Purkinje cell (primary cell): ENCODE data around the gene PPIL4. TPM values are rescaled to one million over a fixed set of nuclear protein-coding genes. Genes with fewer than 3 reads are reported as not detected.

Experiments
- polyA plus RNA-seq: library from polyadenylated mRNA; unstranded; fragments of >200 nt; fragmentation: Nextera tagmentation; gene quantifications from 2 replicates; pipeline ENCODE4 v1.2.1, GENCODE V29; 2014

The PPIL4 gene
- 36.9 and 55.7 TPM in 2 replicates for polyA plus RNA-seq

GRCh38 chr6:149545754-149546471, at the start of gene PPIL4:
Gene PPIL4 (minus strand): TSS chr6:149546043. CDS start chr6:149546005, 38 bp downstream.

GRCh38 chr6:149565527-149566409, 19.9 kb upstream of the PPIL4 start, which contains the start of gene GINM1:
Gene GINM1 (plus strand): TSS chr6:149566375. CDS start chr6:149566415, 40 bp downstream.

GRCh38 chr6:149484733-149485700, 60.8 kb downstream of the PPIL4 start, which contains the start of gene ZC3H12D:
Gene ZC3H12D (minus strand): TSS chr6:149485014. CDS start chr6:149474543, 10,471 bp downstream.

Other genes starting within 250 kb of the PPIL4 start
- 11.0 and 15.2 TPM in 2 replicates for gene TAB2, start 228.3 kb downstream of the PPIL4 start, polyA plus RNA-seq
- 2.7 TPM in 1 of 2 replicates, not detected in the other for gene SUMO4, start 145.8 kb downstream of the PPIL4 start, polyA plus RNA-seq
- not detected in 2 replicates for gene ZC3H12D, start 61.0 kb downstream of the PPIL4 start, polyA plus RNA-seq
- 10.2 and 12.9 TPM in 2 replicates for gene GINM1, start 20.3 kb upstream of the PPIL4 start, polyA plus RNA-seq
- gene KATNA1, start 102.7 kb upstream of the PPIL4 start, polyA plus RNA-seq: 3.3 and 7.6 TPM in 2 replicates
- gene LATS1, start 172.1 kb upstream of the PPIL4 start, polyA plus RNA-seq: 5.4 and 8.0 TPM in 2 replicates
- gene NUP43, start 200.5 kb upstream of the PPIL4 start, polyA plus RNA-seq: 9.1 and 13.5 TPM in 2 replicates
- gene PCMT1, start 203.7 kb upstream of the PPIL4 start, polyA plus RNA-seq: 413 and 492 TPM in 2 replicates